ENCODE results near the gene SRRD. TPM values are rescaled to one million over a fixed set of nuclear protein-coding genes. Genes with fewer than 3 reads are reported as not detected.

Gene SRRD, protein sequence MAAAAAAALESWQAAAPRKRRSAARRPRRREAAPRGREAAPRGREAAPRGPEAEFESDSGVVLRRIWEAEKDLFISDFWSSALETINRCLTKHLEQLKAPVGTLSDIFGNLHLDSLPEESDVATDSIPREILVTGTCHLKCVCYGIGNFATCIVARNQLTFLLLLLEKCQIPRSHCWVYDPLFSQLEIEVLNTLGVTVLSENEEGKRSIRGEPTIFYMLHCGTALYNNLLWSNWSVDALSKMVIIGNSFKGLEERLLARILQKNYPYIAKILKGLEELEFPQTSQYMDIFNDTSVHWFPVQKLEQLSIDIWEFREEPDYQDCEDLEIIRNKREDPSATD
- 18.2 to 25.9 TPM (median 23.3 TPM) in 5 replicates for total RNA-seq (2022; extraction: Qiagen RNA extraction; ENCODE audit: low read depth)

DNA sequence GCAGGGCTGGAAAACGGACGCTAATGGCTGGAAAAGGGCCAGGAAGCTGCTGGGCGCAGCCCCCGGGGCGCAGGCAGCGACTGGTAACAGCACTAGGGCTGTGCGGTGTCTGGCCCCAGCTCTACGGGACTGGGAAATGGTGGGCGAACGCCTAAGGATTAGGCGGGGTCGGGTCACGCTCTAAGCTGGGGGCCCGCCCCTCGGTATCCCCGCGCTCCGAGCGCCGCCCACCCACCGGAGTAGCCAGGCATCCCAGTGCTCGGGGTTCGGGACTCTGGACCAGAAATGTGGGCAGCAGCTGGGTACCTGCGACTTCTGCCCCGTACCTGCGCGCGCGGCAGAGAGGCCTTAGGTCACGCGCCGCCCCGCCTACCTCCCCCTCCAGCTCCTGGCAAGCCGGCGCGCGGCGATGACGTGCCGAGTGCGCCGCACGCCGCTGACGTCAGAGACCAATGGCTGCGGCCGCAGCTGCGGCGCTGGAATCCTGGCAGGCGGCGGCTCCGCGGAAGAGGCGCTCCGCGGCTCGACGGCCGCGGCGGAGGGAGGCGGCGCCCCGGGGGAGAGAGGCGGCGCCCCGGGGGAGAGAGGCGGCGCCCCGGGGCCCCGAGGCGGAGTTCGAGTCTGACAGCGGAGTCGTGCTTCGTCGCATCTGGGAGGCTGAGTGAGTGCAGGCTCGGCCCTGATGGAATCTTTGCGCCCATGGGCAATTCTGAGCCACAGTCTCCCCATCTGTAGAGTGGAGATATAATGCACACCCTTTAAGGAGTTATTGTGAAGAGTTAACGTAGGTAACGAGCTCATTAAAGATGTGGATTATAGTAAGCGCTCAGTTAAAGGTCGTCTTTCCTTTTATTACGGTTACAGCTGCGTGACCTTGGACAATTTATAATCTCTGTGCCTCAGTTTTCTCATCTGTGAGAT lies at the start of gene SRRD, which contains the start of gene HPS4:
Gene SRRD, plus strand, starts transcription at position 439 of the 921 bp plus-strand sequence. Its CDS starts 14 bp downstream, at position 453.
Gene HPS4, minus strand, starts transcription at position 345 of the 921 bp plus-strand sequence. CDS start 2,021 bp downstream, outside the sequence.

GRCh38 chr22:26512149-26512793 lies 28.6 kb downstream of the SRRD start, which contains the start of gene TFIP11:
TSS of gene TFIP11 (minus strand) at chr22:26512473. CDS start at chr22:26510272, 2,201 bp downstream.

Other genes with a start within 250 kb of the SRRD start
- gene ASPHD2, start 54.6 kb upstream of the SRRD start, total RNA-seq (2022; extraction: Qiagen RNA extraction; ENCODE audit: low read depth), result 0.75 to 1.5 TPM (median 1.2 TPM) in 5 replicates
- gene HPS4, start 94 bp upstream of the SRRD start, total RNA-seq (2022; extraction: Qiagen RNA extraction; ENCODE audit: low read depth), result 14.6 to 16.7 TPM (median 14.9 TPM) in 5 replicates
- gene TFIP11, start 28.6 kb downstream of the SRRD start, total RNA-seq (2022; extraction: Qiagen RNA extraction; ENCODE audit: low read depth), result 20.7 to 24.7 TPM (median 23.4 TPM) in 5 replicates
- gene TPST2, start 106.3 kb downstream of the SRRD start, total RNA-seq (2022; extraction: Qiagen RNA extraction; ENCODE audit: low read depth), result 9.6 to 13.0 TPM (median 10.8 TPM) in 5 replicates
- not detected in 5 replicates for gene CRYBB1, start 134.2 kb downstream of the SRRD start, total RNA-seq (2022; extraction: Qiagen RNA extraction; ENCODE audit: low read depth)
- not detected in 5 replicates for gene CRYBA4, start 138.1 kb downstream of the SRRD start, total RNA-seq (2022; extraction: Qiagen RNA extraction; ENCODE audit: low read depth)
- gene MIAT, start 173.7 kb downstream of the SRRD start, total RNA-seq (2022; extraction: Qiagen RNA extraction; ENCODE audit: low read depth), result 0.22 to 0.48 TPM (median 0.34 TPM) in 5 replicates